Inflammatory macrophage treated with lipopolysaccharide for 1 hour (primary cell): Measurements from ENCODE around the gene OR4F17.
"Not testable (repeated sequence)": the region's sequence is repeated elsewhere in the genome, so short reads cannot be mapped to it uniquely, and the experiment has no call there.

ENCODE experiments used
- DNase-seq, 2 donors: peaks; one replicate each; pipeline ENCODE4 v3.0.0-alpha.2; 2020 to 2022

The OR4F17 gene, protein sequence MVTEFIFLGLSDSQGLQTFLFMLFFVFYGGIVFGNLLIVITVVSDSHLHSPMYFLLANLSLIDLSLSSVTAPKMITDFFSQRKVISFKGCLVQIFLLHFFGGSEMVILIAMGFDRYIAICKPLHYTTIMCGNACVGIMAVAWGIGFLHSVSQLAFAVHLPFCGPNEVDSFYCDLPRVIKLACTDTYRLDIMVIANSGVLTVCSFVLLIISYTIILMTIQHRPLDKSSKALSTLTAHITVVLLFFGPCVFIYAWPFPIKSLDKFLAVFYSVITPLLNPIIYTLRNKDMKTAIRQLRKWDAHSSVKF

DNA sequence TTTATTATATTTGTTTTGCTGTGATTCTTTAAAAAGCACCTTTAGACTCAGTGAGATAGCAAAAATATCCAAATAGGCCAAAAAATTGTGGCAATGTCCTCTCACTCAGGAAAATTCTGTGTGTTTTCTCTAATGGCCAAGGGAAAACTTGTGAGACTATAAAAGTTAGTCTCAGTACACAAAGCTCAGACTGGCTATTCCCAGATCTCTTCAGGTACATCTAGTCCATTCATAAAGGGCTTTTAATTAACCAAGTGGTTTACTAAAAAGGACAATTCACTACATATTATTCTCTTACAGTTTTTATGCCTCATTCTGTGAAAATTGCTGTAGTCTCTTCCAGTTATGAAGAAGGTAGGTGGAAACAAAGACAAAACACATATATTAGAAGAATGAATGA is at the start of gene OR4F17:
OR4F17 (plus strand) TSS at position 301 of the 400 bp plus-strand sequence. CDS start 3,575 bp downstream, outside the sequence.
- DNase-seq, result not testable (repeated sequence)

DNA sequence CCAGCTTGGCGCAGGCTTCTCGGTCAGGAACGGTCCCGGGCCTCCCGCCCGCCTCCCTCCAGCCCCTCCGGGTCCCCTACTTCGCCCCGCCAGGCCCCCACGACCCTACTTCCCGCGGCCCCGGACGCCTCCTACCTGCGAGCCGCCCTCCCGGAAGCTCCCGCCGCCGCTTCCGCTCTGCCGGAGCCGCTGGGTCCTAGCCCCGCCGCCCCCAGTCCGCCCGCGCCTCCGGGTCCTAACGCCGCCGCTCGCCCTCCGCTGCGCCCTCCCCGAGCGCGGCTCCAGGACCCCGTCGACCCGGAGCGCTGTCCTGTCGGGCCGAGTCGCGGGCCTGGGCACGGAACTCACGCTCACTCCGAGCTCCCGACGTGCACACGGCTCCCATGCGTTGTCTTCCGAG is 36.1 kb upstream of the OR4F17 start:
- not testable (repeated sequence) for DNase-seq

DNA sequence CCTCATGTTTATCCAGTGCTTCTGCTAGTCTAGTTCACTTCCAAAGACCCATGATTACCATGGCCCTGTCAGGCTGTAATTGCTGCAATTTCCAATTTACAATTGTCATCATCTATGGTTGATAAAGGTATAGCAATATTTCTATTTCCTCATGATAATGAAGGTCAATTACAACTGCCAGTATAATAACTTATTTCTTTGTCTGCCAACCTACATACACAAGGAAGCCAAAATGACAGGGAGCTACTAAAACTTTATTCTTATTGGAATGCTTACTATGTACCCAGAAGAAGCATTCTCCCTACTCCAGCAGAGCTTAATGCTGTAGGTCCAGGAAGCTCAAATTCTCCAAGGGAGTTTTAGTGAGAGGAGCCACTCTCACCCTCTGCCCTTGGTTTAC is 24.0 kb upstream of the OR4F17 start:
- not testable (repeated sequence) for DNase-seq

DNA sequence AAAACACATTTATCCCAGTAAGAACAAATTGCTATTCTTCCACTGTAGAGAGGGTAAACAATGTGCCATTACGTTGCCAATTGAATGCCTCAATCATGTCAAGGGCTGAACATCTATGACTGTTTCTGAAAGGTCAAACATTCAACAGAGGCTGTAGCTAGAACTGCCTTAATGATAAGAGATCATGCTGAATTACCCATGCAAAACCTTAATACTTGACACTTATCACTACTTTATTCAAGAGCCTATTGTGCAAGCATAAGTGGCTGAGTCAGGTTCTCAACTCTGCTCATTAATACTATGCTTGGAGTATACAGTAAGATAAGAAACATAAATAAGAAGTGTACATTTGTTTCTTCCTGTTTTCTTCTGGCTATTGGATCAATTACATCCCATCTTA is 23.3 kb upstream of the OR4F17 start:
- DNase-seq, result not testable (repeated sequence)

DNA sequence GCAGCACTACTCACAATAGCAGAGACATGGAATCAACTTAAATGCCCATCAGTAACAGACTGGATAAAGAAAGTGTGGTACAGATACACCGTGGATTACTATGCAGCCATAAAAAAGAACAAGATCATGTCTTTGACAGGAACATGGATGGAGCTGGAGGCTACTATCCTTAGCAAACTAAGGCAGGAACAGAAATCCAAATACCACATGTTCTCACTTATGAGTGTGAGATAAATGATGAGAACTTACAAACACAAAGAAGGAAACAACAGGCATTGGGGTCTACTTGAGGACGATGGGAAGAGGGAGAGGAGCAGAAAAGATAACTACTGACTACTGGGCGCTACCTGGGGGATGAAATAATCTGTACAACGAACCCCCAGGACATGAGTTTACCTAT is 16.2 kb upstream of the OR4F17 start:
- peak in 1 of 2 donors; percentile 0 for DNase-seq

DNA sequence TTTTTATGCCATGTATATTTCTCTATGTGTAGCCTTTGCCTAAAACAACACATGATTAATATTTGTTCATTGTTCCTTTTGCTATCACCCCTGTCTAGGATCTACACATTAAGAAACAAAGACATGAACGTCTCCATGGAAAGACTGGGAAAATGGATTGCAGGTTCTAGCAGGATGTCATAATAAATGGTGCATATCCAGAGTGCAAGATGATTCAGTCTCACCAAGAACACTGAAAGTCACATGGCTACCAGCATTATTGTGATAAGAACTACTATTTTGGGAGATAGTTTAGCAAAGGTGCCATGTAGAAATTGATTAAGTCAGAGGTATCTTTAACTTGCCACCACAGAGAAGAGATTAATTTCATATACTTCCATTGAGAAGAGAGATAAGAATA is 12.1 kb upstream of the OR4F17 start:
- not testable (repeated sequence) for DNase-seq

DNA sequence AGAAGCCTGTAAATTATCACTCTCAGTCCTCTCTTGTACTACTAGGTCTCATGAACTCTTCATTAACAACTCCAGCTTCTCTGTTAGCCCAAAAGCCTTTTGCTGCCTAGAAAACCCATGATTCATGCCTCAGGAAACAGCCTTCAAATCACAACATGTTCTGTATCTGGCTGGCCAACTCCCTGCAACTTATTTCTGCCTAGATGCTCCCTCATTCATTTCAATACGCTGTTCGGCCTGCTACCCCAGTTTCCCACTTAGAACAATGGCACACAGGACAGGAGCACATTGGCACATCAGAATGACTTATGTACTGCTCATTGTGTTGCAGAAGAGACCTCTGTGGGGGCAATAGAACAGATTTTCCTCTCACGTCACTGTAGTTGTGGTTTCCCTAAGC is 9.3 kb upstream of the OR4F17 start:
- DNase-seq, result not testable (repeated sequence)

DNA sequence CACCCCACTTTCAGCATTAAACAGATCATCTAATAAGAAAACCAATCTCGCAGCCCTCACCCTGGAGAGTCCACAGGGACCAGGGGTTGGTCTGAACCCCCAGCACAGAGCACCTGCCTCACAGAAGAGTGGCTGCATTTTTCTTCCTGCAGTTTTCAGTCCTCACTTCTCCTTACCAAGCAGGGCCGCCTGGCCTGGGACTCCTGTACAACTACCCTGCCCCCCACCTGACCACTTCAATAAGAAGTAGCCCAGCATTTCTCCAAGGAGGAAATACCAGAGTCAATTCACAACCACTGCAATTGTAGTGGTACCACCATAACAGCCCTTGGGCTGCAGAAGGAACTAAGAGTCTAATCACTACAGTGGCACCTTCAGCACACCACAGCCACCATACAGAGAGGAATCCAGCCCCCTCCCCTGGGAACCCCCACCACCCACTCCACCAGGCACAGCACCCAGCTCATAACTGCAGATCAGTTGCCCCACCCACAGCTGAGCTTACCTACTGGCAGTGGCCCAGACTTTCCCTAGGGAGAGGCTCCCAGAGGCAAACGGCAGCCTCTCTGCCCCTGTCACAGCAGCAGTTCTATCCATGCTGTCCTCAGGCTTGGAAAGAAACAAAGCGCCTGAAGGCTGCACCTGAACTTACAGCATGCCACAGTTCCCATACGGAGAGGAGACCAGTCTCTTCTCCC is 13.7 kb downstream of the OR4F17 start:
- not testable (repeated sequence) for DNase-seq
